ENCODE results near the gene RPA1. TPM values are rescaled to one million over a fixed set of nuclear protein-coding genes. Genes with fewer than 3 reads are reported as not detected.

Gene RPA1
- polyA plus RNA-seq, 1 donor from 2014 or later: 8.4 TPM

DNA sequence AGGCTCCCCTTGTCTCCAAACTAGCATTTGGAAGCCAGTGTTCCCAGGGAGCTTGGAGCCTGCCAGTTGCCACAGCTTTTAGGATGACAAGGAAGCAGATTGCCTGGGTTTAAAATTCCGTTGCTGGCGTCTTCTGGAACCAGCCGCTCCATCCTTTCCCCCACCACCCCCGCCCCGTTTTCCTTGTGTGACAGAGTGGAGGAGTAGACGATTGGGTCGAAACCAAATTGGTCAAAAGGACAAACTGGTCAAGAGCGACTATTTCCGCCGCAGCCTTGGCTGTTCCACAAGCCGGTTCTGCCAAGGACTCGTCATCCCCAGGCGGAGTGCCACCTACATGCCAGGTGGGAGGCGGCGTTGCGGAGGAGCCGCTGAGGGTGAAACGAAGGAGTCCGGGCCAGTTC, 91.1 kb downstream of the RPA1 start:
- Histone ChIP-seq H3K27me3 (ENCODE audit: insufficient read depth, low read depth, low read length) (no peaks in the 10 kb centered on the region), H3K9me2 (ENCODE audit: insufficient read depth, low read length) (no peaks in the 10 kb centered on the region), H2AFZ (ENCODE audit: low read depth, low read length) (no peak overlapping the region), H3K4me3 (ENCODE audit: low read length) (no peak overlapping the region), H3K36me3 (ENCODE audit: insufficient read depth, low read length) (no peaks in the 10 kb centered on the region), H3K27ac (ENCODE audit: low read length) (no peak overlapping the region), H3K9ac (ENCODE audit: low read length) (no peak overlapping the region), H3F3A (ENCODE audit: insufficient read depth, low read length, poor library complexity, severe bottlenecking) (no peaks in the 10 kb centered on the region), H3K4me2 (ENCODE audit: low read length) (no peak overlapping the region), H4K20me1 (ENCODE audit: insufficient read depth) (no peaks in the 10 kb centered on the region), H3K9me3 (ENCODE audit: low read length) (no peaks in the 10 kb centered on the region), H3K79me2 (replicated peaks; ENCODE audit: insufficient read depth, low read length) (no peaks in the 10 kb centered on the region)
- no peak for TF ChIP-seq SMC3 (conservative IDR thresholded peaks at IDR 0.05; ENCODE audit: poor library complexity)
- TF ChIP-seq POLR2AphosphoS5 (IDR thresholded peaks at IDR 0.05): no peak
- TF ChIP-seq EZH2 (IDR thresholded peaks at IDR 0.05; ENCODE audit: borderline replicate concordance, insufficient read depth, low read length, poor library complexity, severe bottlenecking): no peak
- no peak for TF ChIP-seq RAD21 (conservative IDR thresholded peaks at IDR 0.05)
- TF ChIP-seq MXI1 (conservative IDR thresholded peaks at IDR 0.05; ENCODE audit: poor library complexity, severe bottlenecking): no peak
- TF ChIP-seq CTCF (IDR thresholded peaks at IDR 0.05; ENCODE audit: poor library complexity, severe bottlenecking): no peak
- no peak for TF ChIP-seq EP300 (conservative IDR thresholded peaks at IDR 0.05; ENCODE audit: poor library complexity, severe bottlenecking)
- no peak for TF ChIP-seq TAF1 (IDR thresholded peaks at IDR 0.05; ENCODE audit: low read depth)
- no peak for TF ChIP-seq REST (IDR thresholded peaks at IDR 0.05; ENCODE audit: borderline replicate concordance)

GRCh38 chr17:1928976-1929375, 99.2 kb downstream of the RPA1 start:
- no peak for TF ChIP-seq REST (IDR thresholded peaks at IDR 0.05; ENCODE audit: borderline replicate concordance)
- no peak for TF ChIP-seq CTCF (IDR thresholded peaks at IDR 0.05; ENCODE audit: poor library complexity, severe bottlenecking)
- no peak for TF ChIP-seq RAD21 (conservative IDR thresholded peaks at IDR 0.05)
- no peak for TF ChIP-seq SMC3 (conservative IDR thresholded peaks at IDR 0.05; ENCODE audit: poor library complexity)
- TF ChIP-seq TAF1 (IDR thresholded peaks at IDR 0.05; ENCODE audit: low read depth): no peak
- TF ChIP-seq POLR2AphosphoS5 (IDR thresholded peaks at IDR 0.05): no peak
- TF ChIP-seq EZH2 (IDR thresholded peaks at IDR 0.05; ENCODE audit: borderline replicate concordance, insufficient read depth, low read length, poor library complexity, severe bottlenecking): no peak
- no peak for TF ChIP-seq MXI1 (conservative IDR thresholded peaks at IDR 0.05; ENCODE audit: poor library complexity, severe bottlenecking)
- no peak for TF ChIP-seq EP300 (conservative IDR thresholded peaks at IDR 0.05; ENCODE audit: poor library complexity, severe bottlenecking)
- Histone ChIP-seq H3K4me2 (ENCODE audit: low read length) (no peak overlapping the region), H3K9me2 (ENCODE audit: insufficient read depth, low read length) (no peaks in the 10 kb centered on the region), H4K20me1 (ENCODE audit: insufficient read depth) (no peaks in the 10 kb centered on the region), H3K9me3 (ENCODE audit: low read length) (no peaks in the 10 kb centered on the region), H3K9ac (ENCODE audit: low read length) (no peak overlapping the region), H2AFZ (ENCODE audit: low read depth, low read length) (no peak overlapping the region), H3K27ac (ENCODE audit: low read length) (peak overlapping the region; percentile 18), H3K27me3 (ENCODE audit: insufficient read depth, low read depth, low read length) (no peaks in the 10 kb centered on the region), H3K4me3 (ENCODE audit: low read length) (no peak overlapping the region), H3K79me2 (replicated peaks; ENCODE audit: insufficient read depth, low read length) (no peaks in the 10 kb centered on the region), H3F3A (ENCODE audit: insufficient read depth, low read length, poor library complexity, severe bottlenecking) (no peaks in the 10 kb centered on the region), H3K36me3 (ENCODE audit: insufficient read depth, low read length) (no peaks in the 10 kb centered on the region)

Measured in neural cell (in vitro differentiated cells).